HG03565 (cell line): ENCODE data around the gene PSD2.

Experiments used
- ATAC-seq: cut with Tn5 transposase; IDR thresholded peaks from one replicate; pipeline ENCODE4 v1.9.1; 2021; ENCODE audit warnings: mild to moderate bottlenecking, moderate library complexity; ENCODE audit not compliant: unreplicated experiment

PSD2 gene

GRCh38 chr5:139763280-139763929, 32.2 kb upstream of the PSD2 start:
- ATAC-seq, result no peak

- no peak for ATAC-seq
These were observed 31.4 kb upstream of the PSD2 start for GRCh38 chr5:139763930-139764791.

- no peak for ATAC-seq
These were observed 30.7 kb upstream of the PSD2 start for GRCh38 chr5:139764886-139765408.

- ATAC-seq, result peak; percentile 67
These were observed 30.0 kb upstream of the PSD2 start for GRCh38 chr5:139765409-139766217.

- no peak for ATAC-seq
These were observed 27.6 kb upstream of the PSD2 start for GRCh38 chr5:139767960-139768359.

- no peak for ATAC-seq
These were observed 26.7 kb upstream of the PSD2 start for GRCh38 chr5:139768807-139769465.

GRCh38 chr5:139769477-139769876, 26.1 kb upstream of the PSD2 start:
- ATAC-seq, result no peak

- no peak for ATAC-seq
These were observed 24.9 kb upstream of the PSD2 start for GRCh38 chr5:139770722-139771121.

- ATAC-seq, result no peak
These were observed 23.4 kb upstream of the PSD2 start for GRCh38 chr5:139772089-139772791.

GRCh38 chr5:139772927-139773690, 22.5 kb upstream of the PSD2 start:
- ATAC-seq, result no peak

- peak; percentile 51 for ATAC-seq
These were observed 20.5 kb upstream of the PSD2 start for GRCh38 chr5:139774980-139775661.

GRCh38 chr5:139775872-139776271, 19.7 kb upstream of the PSD2 start:
- ATAC-seq, result no peak

GRCh38 chr5:139776861-139777260, 18.7 kb upstream of the PSD2 start:
- ATAC-seq, result no peak

GRCh38 chr5:139783436-139783965, 12.1 kb upstream of the PSD2 start:
- ATAC-seq, result no peak

- no peak for ATAC-seq
These were observed 11.1 kb upstream of the PSD2 start for GRCh38 chr5:139784488-139784887.

- no peak for ATAC-seq
These were observed 8.4 kb upstream of the PSD2 start for GRCh38 chr5:139787257-139787567.

- no peak for ATAC-seq
These were observed 7.9 kb upstream of the PSD2 start for GRCh38 chr5:139787568-139788293.

GRCh38 chr5:139788294-139788910, 7.2 kb upstream of the PSD2 start:
- no peak for ATAC-seq
